Measurements from ENCODE around the gene MSRB3. TPM values are rescaled to one million over a fixed set of nuclear protein-coding genes. Genes with fewer than 3 reads are reported as not detected.

Gene MSRB3
- total RNA-seq, 1 donor from 2014 or later: 1.1 TPM

DNA sequence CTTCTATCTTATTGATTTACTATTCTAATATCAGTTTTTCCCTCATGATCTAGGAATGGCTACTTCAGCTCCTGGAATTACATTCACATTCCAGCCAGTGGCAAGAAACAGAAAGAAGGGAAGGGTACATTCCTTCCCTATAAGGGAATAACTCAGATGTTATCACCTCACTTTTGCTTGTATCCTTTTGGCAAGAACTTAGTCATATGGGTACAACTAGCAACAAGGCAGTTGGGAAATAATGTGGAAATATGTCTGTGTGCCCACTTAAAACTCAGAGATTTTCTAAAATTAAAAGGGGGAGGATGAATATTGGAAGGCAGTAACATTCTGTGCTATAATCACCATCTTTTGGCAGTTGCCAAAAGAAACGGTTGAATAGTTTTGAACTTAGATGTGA lies 85.6 kb downstream of the MSRB3 start:
- H3K27ac Mint-ChIP-seq: no peak overlapping the region
- TF ChIP-seq, protein P1, sequence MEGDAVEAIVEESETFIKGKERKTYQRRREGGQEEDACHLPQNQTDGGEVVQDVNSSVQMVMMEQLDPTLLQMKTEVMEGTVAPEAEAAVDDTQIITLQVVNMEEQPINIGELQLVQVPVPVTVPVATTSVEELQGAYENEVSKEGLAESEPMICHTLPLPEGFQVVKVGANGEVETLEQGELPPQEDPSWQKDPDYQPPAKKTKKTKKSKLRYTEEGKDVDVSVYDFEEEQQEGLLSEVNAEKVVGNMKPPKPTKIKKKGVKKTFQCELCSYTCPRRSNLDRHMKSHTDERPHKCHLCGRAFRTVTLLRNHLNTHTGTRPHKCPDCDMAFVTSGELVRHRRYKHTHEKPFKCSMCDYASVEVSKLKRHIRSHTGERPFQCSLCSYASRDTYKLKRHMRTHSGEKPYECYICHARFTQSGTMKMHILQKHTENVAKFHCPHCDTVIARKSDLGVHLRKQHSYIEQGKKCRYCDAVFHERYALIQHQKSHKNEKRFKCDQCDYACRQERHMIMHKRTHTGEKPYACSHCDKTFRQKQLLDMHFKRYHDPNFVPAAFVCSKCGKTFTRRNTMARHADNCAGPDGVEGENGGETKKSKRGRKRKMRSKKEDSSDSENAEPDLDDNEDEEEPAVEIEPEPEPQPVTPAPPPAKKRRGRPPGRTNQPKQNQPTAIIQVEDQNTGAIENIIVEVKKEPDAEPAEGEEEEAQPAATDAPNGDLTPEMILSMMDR (IDR thresholded peaks at IDR 0.05; ENCODE audit: unreplicated experiment): no peak
- H3K36me3 Mint-ChIP-seq (ENCODE audit: insufficient read depth): no peaks in the 10 kb centered on the region
- no peaks in the 10 kb centered on the region for H3K9me3 Mint-ChIP-seq (ENCODE audit: low read depth)
- H3K4me1 Mint-ChIP-seq (ENCODE audit: low read depth): no peaks in the 10 kb centered on the region
- no peak for DNase-seq (ENCODE audit: low spot score, unreplicated experiment)
- H3K4me3 Mint-ChIP-seq (ENCODE audit: low read depth): no peak overlapping the region
- H3K27me3 Mint-ChIP-seq: no peaks in the 10 kb centered on the region

- Mint-ChIP-seq H3K27me3 (no peaks in the 10 kb centered on the region), H3K27ac (no peak overlapping the region), H3K4me1 (ENCODE audit: low read depth) (no peaks in the 10 kb centered on the region), H3K36me3 (ENCODE audit: insufficient read depth) (no peaks in the 10 kb centered on the region), H3K9me3 (ENCODE audit: low read depth) (no peaks in the 10 kb centered on the region), H3K4me3 (ENCODE audit: low read depth) (no peak overlapping the region)
- DNase-seq (ENCODE audit: low spot score, unreplicated experiment): no peak
- TF ChIP-seq, protein P1 (IDR thresholded peaks at IDR 0.05; ENCODE audit: unreplicated experiment): no peak
These were observed 88.9 kb downstream of the MSRB3 start for GRCh38 chr12:65367396-65367795.

DNA sequence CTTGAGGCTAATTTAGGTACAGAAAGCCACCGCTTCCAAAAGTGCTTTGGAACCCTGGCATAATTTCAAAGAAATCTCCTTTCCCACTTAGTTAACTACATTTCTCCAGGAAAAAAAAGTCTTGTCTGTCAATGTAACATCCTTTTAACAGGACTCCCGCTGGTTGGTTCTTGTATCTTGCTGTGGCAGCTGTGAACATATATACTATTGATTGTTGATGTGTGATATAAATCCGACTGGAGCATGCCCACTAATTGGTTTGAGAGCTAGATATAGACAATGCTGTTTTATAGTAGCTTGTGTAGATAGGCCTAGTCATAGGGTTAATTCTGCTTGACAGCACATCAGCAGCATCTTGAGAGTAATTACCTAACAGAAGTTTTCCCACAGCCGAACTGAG lies 89.6 kb downstream of the MSRB3 start:
- no peak overlapping the region for H3K4me3 Mint-ChIP-seq (ENCODE audit: low read depth)
- no peaks in the 10 kb centered on the region for H3K9me3 Mint-ChIP-seq (ENCODE audit: low read depth)
- no peaks in the 10 kb centered on the region for H3K4me1 Mint-ChIP-seq (ENCODE audit: low read depth)
- no peaks in the 10 kb centered on the region for H3K36me3 Mint-ChIP-seq (ENCODE audit: insufficient read depth)
- no peak for DNase-seq (ENCODE audit: low spot score, unreplicated experiment)
- TF ChIP-seq, protein P1 (IDR thresholded peaks at IDR 0.05; ENCODE audit: unreplicated experiment): no peak
- H3K27me3 Mint-ChIP-seq: no peaks in the 10 kb centered on the region
- H3K27ac Mint-ChIP-seq: no peak overlapping the region

GRCh38 chr12:65372574-65372973 lies 94.1 kb downstream of the MSRB3 start:
- Mint-ChIP-seq H3K36me3 (ENCODE audit: insufficient read depth) (no peaks in the 10 kb centered on the region), H3K4me3 (ENCODE audit: low read depth) (no peak overlapping the region), H3K27me3 (no peaks in the 10 kb centered on the region), H3K27ac (no peak overlapping the region), H3K4me1 (ENCODE audit: low read depth) (no peaks in the 10 kb centered on the region), H3K9me3 (ENCODE audit: low read depth) (no peaks in the 10 kb centered on the region)
- no peak for DNase-seq (ENCODE audit: low spot score, unreplicated experiment)
- TF ChIP-seq, protein P1 (IDR thresholded peaks at IDR 0.05; ENCODE audit: unreplicated experiment): no peak

- Mint-ChIP-seq H3K27me3 (peaks cover under 1% of the 10 kb centered on the region), H3K36me3 (ENCODE audit: insufficient read depth) (no peaks in the 10 kb centered on the region), H3K4me3 (ENCODE audit: low read depth) (no peak overlapping the region), H3K27ac (no peak overlapping the region), H3K9me3 (ENCODE audit: low read depth) (no peaks in the 10 kb centered on the region), H3K4me1 (ENCODE audit: low read depth) (peaks cover 6% of the 10 kb centered on the region)
- no peak for DNase-seq (ENCODE audit: low spot score, unreplicated experiment)
- TF ChIP-seq, protein P1 (IDR thresholded peaks at IDR 0.05; ENCODE audit: unreplicated experiment): no peak
These were observed 105.8 kb downstream of the MSRB3 start for GRCh38 chr12:65384240-65384639.
